ENCODE results near the gene ABL1.

Gene ABL1

GRCh38 chr9:130885484-130886375 is 50.7 kb downstream of the ABL1 start:
- Histone ChIP-seq H3K4me1 (ENCODE audit: insufficient read depth, low read length, poor library complexity, severe bottlenecking) (no peaks in the 10 kb centered on the region), H4K20me1 (ENCODE audit: insufficient read depth, low read length, poor library complexity, severe bottlenecking) (no peaks in the 10 kb centered on the region), H3K27me3 (ENCODE audit: insufficient read depth, low read length, poor library complexity, severe bottlenecking) (no peaks in the 10 kb centered on the region), H3K9ac (ENCODE audit: low read depth, low read length, poor library complexity, severe bottlenecking) (no peak overlapping the region), H2AFZ (ENCODE audit: low read length) (no peak overlapping the region), H3F3A (ENCODE audit: low read depth) (no peaks in the 10 kb centered on the region), H3K4me2 (ENCODE audit: low read depth, low read length, poor library complexity, severe bottlenecking) (no peak overlapping the region), H3K36me3 (ENCODE audit: insufficient read depth, low read length) (peaks cover 29% of the 10 kb centered on the region; the same call in 1 of the 2 replicates), H3K9me2 (replicated peaks; ENCODE audit: low read depth, low read length) (no peaks in the 10 kb centered on the region), H3K9me3 (ENCODE audit: insufficient read depth, low read depth, low read length) (no peaks in the 10 kb centered on the region), H3K79me2 (ENCODE audit: insufficient read depth, low read length) (no peaks in the 10 kb centered on the region), H3K4me3 (ENCODE audit: low read length, poor library complexity, severe bottlenecking) (no peak overlapping the region)
- TF ChIP-seq, protein P1, sequence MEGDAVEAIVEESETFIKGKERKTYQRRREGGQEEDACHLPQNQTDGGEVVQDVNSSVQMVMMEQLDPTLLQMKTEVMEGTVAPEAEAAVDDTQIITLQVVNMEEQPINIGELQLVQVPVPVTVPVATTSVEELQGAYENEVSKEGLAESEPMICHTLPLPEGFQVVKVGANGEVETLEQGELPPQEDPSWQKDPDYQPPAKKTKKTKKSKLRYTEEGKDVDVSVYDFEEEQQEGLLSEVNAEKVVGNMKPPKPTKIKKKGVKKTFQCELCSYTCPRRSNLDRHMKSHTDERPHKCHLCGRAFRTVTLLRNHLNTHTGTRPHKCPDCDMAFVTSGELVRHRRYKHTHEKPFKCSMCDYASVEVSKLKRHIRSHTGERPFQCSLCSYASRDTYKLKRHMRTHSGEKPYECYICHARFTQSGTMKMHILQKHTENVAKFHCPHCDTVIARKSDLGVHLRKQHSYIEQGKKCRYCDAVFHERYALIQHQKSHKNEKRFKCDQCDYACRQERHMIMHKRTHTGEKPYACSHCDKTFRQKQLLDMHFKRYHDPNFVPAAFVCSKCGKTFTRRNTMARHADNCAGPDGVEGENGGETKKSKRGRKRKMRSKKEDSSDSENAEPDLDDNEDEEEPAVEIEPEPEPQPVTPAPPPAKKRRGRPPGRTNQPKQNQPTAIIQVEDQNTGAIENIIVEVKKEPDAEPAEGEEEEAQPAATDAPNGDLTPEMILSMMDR (conservative IDR thresholded peaks at IDR 0.05; ENCODE audit: low read length), result no peak
- no peak for TF ChIP-seq EZH2phosphoT487 (IDR thresholded peaks at IDR 0.05; ENCODE audit: borderline replicate concordance)

DNA sequence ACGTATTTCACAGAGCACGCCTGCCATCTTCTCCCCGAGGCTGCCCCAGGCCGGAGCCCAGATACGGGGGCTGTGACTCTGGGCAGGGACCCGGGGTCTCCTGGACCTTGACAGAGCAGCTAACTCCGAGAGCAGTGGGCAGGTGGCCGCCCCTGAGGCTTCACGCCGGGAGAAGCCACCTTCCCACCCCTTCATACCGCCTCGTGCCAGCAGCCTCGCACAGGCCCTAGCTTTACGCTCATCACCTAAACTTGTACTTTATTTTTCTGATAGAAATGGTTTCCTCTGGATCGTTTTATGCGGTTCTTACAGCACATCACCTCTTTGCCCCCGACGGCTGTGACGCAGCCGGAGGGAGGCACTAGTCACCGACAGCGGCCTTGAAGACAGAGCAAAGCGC is 51.9 kb downstream of the ABL1 start:
- Histone ChIP-seq H2AFZ (ENCODE audit: low read length) (no peak overlapping the region), H3K27me3 (ENCODE audit: insufficient read depth, low read length, poor library complexity, severe bottlenecking) (no peaks in the 10 kb centered on the region), H4K20me1 (ENCODE audit: insufficient read depth, low read length, poor library complexity, severe bottlenecking) (no peaks in the 10 kb centered on the region), H3F3A (ENCODE audit: low read depth) (no peaks in the 10 kb centered on the region), H3K4me3 (ENCODE audit: low read length, poor library complexity, severe bottlenecking) (no peak overlapping the region), H3K36me3 (ENCODE audit: insufficient read depth, low read length) (peaks cover 16% of the 10 kb centered on the region; the same call in 1 of the 2 replicates), H3K9me2 (replicated peaks; ENCODE audit: low read depth, low read length) (no peaks in the 10 kb centered on the region), H3K4me2 (ENCODE audit: low read depth, low read length, poor library complexity, severe bottlenecking) (no peak overlapping the region), H3K9me3 (ENCODE audit: insufficient read depth, low read depth, low read length) (no peaks in the 10 kb centered on the region), H3K4me1 (ENCODE audit: insufficient read depth, low read length, poor library complexity, severe bottlenecking) (no peaks in the 10 kb centered on the region), H3K79me2 (ENCODE audit: insufficient read depth, low read length) (no peaks in the 10 kb centered on the region), H3K9ac (ENCODE audit: low read depth, low read length, poor library complexity, severe bottlenecking) (no peak overlapping the region)
- TF ChIP-seq, protein P1 (conservative IDR thresholded peaks at IDR 0.05; ENCODE audit: low read length), result no peak

- no peak overlapping the region for H3K4me3 ChIP-seq (ENCODE audit: low read length, poor library complexity, severe bottlenecking)
Measured at GRCh38 chr9:130887494-130888144, 52.6 kb downstream of the ABL1 start.

More at GRCh38 chr9:130887494-130888144, 52.6 kb downstream of the ABL1 start:
- Histone ChIP-seq H3K27me3 (ENCODE audit: insufficient read depth, low read length, poor library complexity, severe bottlenecking) (no peaks in the 10 kb centered on the region), H2AFZ (ENCODE audit: low read length) (no peak overlapping the region), H3K9ac (ENCODE audit: low read depth, low read length, poor library complexity, severe bottlenecking) (no peak overlapping the region), H3F3A (ENCODE audit: low read depth) (no peaks in the 10 kb centered on the region), H3K36me3 (ENCODE audit: insufficient read depth, low read length) (peaks cover 15% of the 10 kb centered on the region; the same call in 1 of the 2 replicates), H3K79me2 (ENCODE audit: insufficient read depth, low read length) (no peaks in the 10 kb centered on the region), H3K4me2 (ENCODE audit: low read depth, low read length, poor library complexity, severe bottlenecking) (no peak overlapping the region), H3K9me2 (replicated peaks; ENCODE audit: low read depth, low read length) (no peaks in the 10 kb centered on the region), H3K9me3 (ENCODE audit: insufficient read depth, low read depth, low read length) (no peaks in the 10 kb centered on the region), H3K4me1 (ENCODE audit: insufficient read depth, low read length, poor library complexity, severe bottlenecking) (no peaks in the 10 kb centered on the region), H4K20me1 (ENCODE audit: insufficient read depth, low read length, poor library complexity, severe bottlenecking) (no peaks in the 10 kb centered on the region)
- no peak for TF ChIP-seq EZH2phosphoT487 (IDR thresholded peaks at IDR 0.05; ENCODE audit: borderline replicate concordance)
- TF ChIP-seq, protein P1 (conservative IDR thresholded peaks at IDR 0.05; ENCODE audit: low read length), result no peak
